Spleen (tissue), 11 donors: Measurements from ENCODE around the gene IRGQ. TPM values are rescaled to one million over a fixed set of nuclear protein-coding genes. Genes with fewer than 3 reads are reported as not detected.

Experiments
- DNase-seq: peaks from one replicate; pipeline ENCODE4 v3.0.0-alpha.2; 2020
- H3K27ac ChIP-seq, 8 donors: fragments of 200-600 bp; sonication (generic) in 7 of 8; 1 replicate in 4 of 8; 2 replicates in 4 of 8; pipeline versions ENCODE4 v1.5.0 to v1.8.0; 2016 to 2021; ENCODE audit warnings: inconsistent platforms in 4 of 8, mild to moderate bottlenecking in 4 of 8, moderate library complexity in 1 of 8
- H3K27me3 ChIP-seq, 7 donors: fragments of 200-600 bp; sonication (generic) in 6 of 7; replicated peaks in 1 of 7; 1 replicate in 4 of 7; 2 replicates in 3 of 7; pipeline versions ENCODE4 v1.5.0 to v1.8.0; 2016 to 2021; ENCODE audit warnings: inconsistent platforms in 3 of 7, mild to moderate bottlenecking in 1 of 7
- H3K36me3 ChIP-seq, 6 donors: fragments of 200-600 bp; sonication (generic) in 5 of 6; 1 replicate in 4 of 6; 2 replicates in 2 of 6; pipeline versions ENCODE4 v1.5.0 to v1.8.0; 2016 to 2021; ENCODE audit warnings: inconsistent platforms in 2 of 6
- H3K4me1 ChIP-seq, 6 donors: fragments of 200-600 bp; sonication (generic) in 5 of 6; 1 replicate in 3 of 6; 2 replicates in 3 of 6; pipeline versions ENCODE4 v1.5.0 to v1.8.0; 2016 to 2021; ENCODE audit warnings: inconsistent platforms in 3 of 6
- H3K4me3 ChIP-seq, 8 donors: fragments of 200-600 bp; sonication (generic) in 7 of 8; 1 replicate in 4 of 8; 2 replicates in 4 of 8; pipeline versions ENCODE4 v1.5.0 to v1.8.0; 2016 to 2021; ENCODE audit warnings: inconsistent platforms in 4 of 8, mild to moderate bottlenecking in 4 of 8, moderate library complexity in 2 of 8
- H3K9me3 ChIP-seq, 8 donors: fragments of 200-600 bp; sonication (generic) in 7 of 8; 1 replicate in 4 of 8; 2 replicates in 4 of 8; pipeline versions ENCODE4 v1.5.0 to v1.8.0; 2016 to 2021; ENCODE audit warnings: inconsistent platforms in 4 of 8
- CTCF ChIP-seq, 11 experiments: fragments of 200-600 bp in 7 of 11; fragments of 450-650 bp in 4 of 11; sonication (generic) in 4 of 11; IDR thresholded peaks in 8 of 11; conservative IDR thresholded peaks in 3 of 11; 1 replicate in 7 of 11; 2 replicates in 4 of 11; pipeline versions ENCODE4 v1.4.0 to v1.8.0; 2016 to 2021; ENCODE audit warnings: antibody characterized with exemption in 11 of 11, inconsistent platforms in 4 of 11, mild to moderate bottlenecking in 1 of 11
- POLR2A ChIP-seq, 3 donors: fragments of 450-650 bp; IDR thresholded peaks; one replicate each; pipeline ENCODE4 v1.5.1; 2017; ENCODE audit warnings: antibody characterized with exemption in 3 of 3, mild to moderate bottlenecking in 1 of 3
- POLR2AphosphoS5 ChIP-seq, 3 donors: sonication (generic); formaldehyde crosslinking; IDR thresholded peaks; one replicate each; pipeline ENCODE4 v1.5.1; 2017; ENCODE audit warnings: antibody characterized with exemption in 3 of 3
- WGBS, 5 donors: extraction: QIAGEN DNeasy Blood & Tissue Kit in 3 of 5; methylation state at CpG; one replicate each; pipeline versions ENCODE4 v1.1.5 to v1.1.7; 2013 to 2018; 5-methylcytosine and 5-hydroxymethylcytosine counted together
- intact Hi-C: fragments of 100-400 bp; cut with DNase I; formaldehyde crosslinking; loops from one replicate; pipeline ENCODE4 v1.15.0; 2023; ENCODE audit warnings: low total_unique reads
- polyA plus RNA-seq, 3 donors: library from polyadenylated mRNA; stranded (reverse); fragments of 200-250 nt; gene quantifications; one replicate each; pipeline ENCODE4 v1.2.1, GENCODE V29; 2013
- total RNA-seq, 7 donors: library from RNA; depleted of rRNA in 3 of 7; stranded (reverse); fragments of >200 nt in 3 of 7; fragmentation: NEBNext Ultra II Directional in 4 of 7; extraction: Animal tissue kit (Norgen Biotek cat#: 25700) in 4 of 7; gene quantifications; one replicate each; pipeline versions ENCODE4 v1.1.0 to v1.2.1, GENCODE V29; 2016 to 2021
- donor health status: healthy with polysubstance abuse.
- donor health status: DM: no; HTN: no; CAD: no; lungs with moderate emphysema.
- donor health status: DM: no; HTN: no; CAD: no.
- donor health status: Bipolar disorder and iron deficiency.
- donor health status: healthy.
- donor health status: DM: no; HTN: no; CAD: no.
- donor health status: DM: yes; HTN: yes; CAD: no.

The IRGQ gene
- total and polyA plus RNA-seq, 10 donors: 3.1 to 25.9 (median 17.6) TPM

DNA sequence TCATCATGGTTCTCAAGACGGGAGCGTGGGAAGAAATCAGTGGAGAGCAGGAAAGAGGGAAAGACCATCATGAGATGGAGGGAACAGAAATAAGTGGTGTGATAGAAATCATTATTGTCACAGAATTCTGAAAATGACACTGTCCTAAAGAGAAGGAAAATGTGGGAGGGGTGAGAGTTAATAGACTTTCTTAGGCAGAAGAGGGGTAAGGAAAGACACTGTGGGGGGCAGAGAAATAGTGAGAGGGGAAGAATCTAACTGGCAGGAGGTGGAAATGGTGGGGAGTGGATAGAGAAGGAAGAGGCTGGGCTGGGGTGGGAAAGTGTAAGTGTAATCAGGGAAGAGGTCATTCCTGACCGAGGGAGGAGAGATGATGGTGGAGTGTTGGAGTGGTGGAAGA, 17.1 kb downstream of the IRGQ start:
- DNase-seq: no peak
- intact Hi-C loops: no loop called here
- no peak overlapping the region for H3K27ac ChIP-seq

GRCh38 chr19:43575955-43576878, 19.7 kb downstream of the IRGQ start:
- no peaks in the 10 kb centered on the region for H3K27me3 ChIP-seq
- no peaks in the 10 kb centered on the region for H3K9me3 ChIP-seq
- peak overlapping the region in 7 of 8 donors; percentile 22 to 93 (median 86) for H3K27ac ChIP-seq
- TF ChIP-seq POLR2AphosphoS5 (IDR thresholded peaks at IDR 0.05): no peak
- TF ChIP-seq POLR2A (IDR thresholded peaks at IDR 0.05): no peak
- no peak for TF ChIP-seq CTCF (IDR thresholded peaks at IDR 0.05 in 8 of 11, conservative IDR thresholded peaks at IDR 0.05 in 3 of 11)
- 62 to 77% (median 74%) methylated on average over 37 of the region's 37 CpGs for WGBS, 5 donors
- intact Hi-C loops: no loop called here
- peaks cover 9 to 72% (median 38%) of the 10 kb centered on the region in 6 donors for H3K4me1 ChIP-seq
- peak overlapping the region; percentile 20 to 93 (median 75) for H3K4me3 ChIP-seq
- DNase-seq: peak; percentile 77
- peaks cover 0 to 28% (median 3%) of the 10 kb centered on the region in 6 donors for H3K36me3 ChIP-seq

More for the DNA sequence above, 17.1 kb downstream of the IRGQ start:
- no peaks in the 10 kb centered on the region for H3K27me3 ChIP-seq
- peaks cover 13 to 72% (median 46%) of the 10 kb centered on the region in 6 donors for H3K4me1 ChIP-seq
- H3K9me3 ChIP-seq: no peaks in the 10 kb centered on the region
- H3K36me3 ChIP-seq: peaks cover 0 to 8% (median 0%) of the 10 kb centered on the region in 6 donors
- TF ChIP-seq POLR2A (IDR thresholded peaks at IDR 0.05) (no peak), POLR2AphosphoS5 (IDR thresholded peaks at IDR 0.05) (no peak), CTCF (IDR thresholded peaks at IDR 0.05 in 8 of 11, conservative IDR thresholded peaks at IDR 0.05 in 3 of 11) (no peak)
- H3K4me3 ChIP-seq: no peak overlapping the region
- 85 to 92% (median 87%) methylated on average over 3 of the region's 3 CpGs for WGBS, 5 donors

- TF ChIP-seq CTCF (IDR thresholded peaks at IDR 0.05 in 8 of 11, conservative IDR thresholded peaks at IDR 0.05 in 3 of 11): peak in 2 of 11 experiments; percentile 19 to 20
- peak; percentile 88 to 91 (median 90) for TF ChIP-seq POLR2AphosphoS5 (IDR thresholded peaks at IDR 0.05)
- TF ChIP-seq POLR2A (IDR thresholded peaks at IDR 0.05): peak in 2 of 3 donors; percentile 51 to 68
- Histone ChIP-seq H3K27me3 (no peaks in the 10 kb centered on the region), H3K9me3 (no peaks in the 10 kb centered on the region), H3K36me3 (peaks cover 0 to 37% (median 3%) of the 10 kb centered on the region in 6 donors), H3K4me1 (peaks cover 9 to 72% (median 35%) of the 10 kb centered on the region in 6 donors), H3K4me3 (peak within 1 kb of the TSS; percentile 61 to 93 (median 75)), H3K27ac (peak within 1 kb of the TSS; percentile 62 to 93 (median 86))
- intact Hi-C loops: no loop called here
- DNase-seq: peak; percentile 99
- WGBS, 5 donors: 0 to 1% (median 1%) methylated on average over 30 to 51 of the region's 51 CpGs
These were observed 20.6 kb downstream of the IRGQ start, which contains the start of the genes PINLYP and XRCC1 for GRCh38 chr19:43575156-43575950. PINLYP (plus strand) TSS chr19:43575801; CDS start chr19:43577192, 1,391 bp downstream. XRCC1 (minus strand) TSS chr19:43575527; CDS start chr19:43575458, 69 bp downstream.
